ENCODE results near the gene LINC00237. TPM values are rescaled to one million over a fixed set of nuclear protein-coding genes. Genes with fewer than 3 reads are reported as not detected.

Gene LINC00237
- total and polyA plus RNA-seq, 2 donors from 2014 or later: not detected

- peaks cover 0 to 11% (median 7%) of the 10 kb centered on the region in 3 donors for H3K36me3 ChIP-seq (ENCODE audit: control insufficient read depth in 2 of 3, insufficient read depth in 3 of 3, low read length in 3 of 3)
- no peaks in the 10 kb centered on the region for H3K9me3 ChIP-seq (ENCODE audit: control insufficient read depth in 2 of 3, insufficient read depth in 1 of 3, low read length in 3 of 3)
- intact Hi-C loops (cut with DNase I): no loop called here
- H3K9ac ChIP-seq (ENCODE audit: low read length in 3 of 3): no peak overlapping the region
- FAIRE-seq (no peak), DNase-seq (no peak)
- no peaks in the 10 kb centered on the region for H3K27me3 ChIP-seq (ENCODE audit: control insufficient read depth, insufficient read depth, low read length)
- no peak overlapping the region for H3K27ac ChIP-seq (ENCODE audit: low read depth in 2 of 2, low read length in 2 of 2)
- no peak for TF ChIP-seq CTCF (IDR thresholded peaks at IDR 0.05; ENCODE audit: borderline replicate concordance, extremely low read depth, insufficient read depth)
- H3K4me1 ChIP-seq (ENCODE audit: control insufficient read depth in 2 of 3, insufficient read depth in 2 of 3, low read depth in 1 of 3, low read length in 3 of 3): no peaks in the 10 kb centered on the region
- H3K4me3 ChIP-seq (ENCODE audit: low read length in 3 of 3): no peak overlapping the region
Observed at GRCh38 chr20:21139881-21140566, 33.9 kb upstream of the LINC00237 start.

- FAIRE-seq: no peak
- DNase-seq: no peak
- Histone ChIP-seq H3K36me3 (ENCODE audit: control insufficient read depth in 2 of 3, insufficient read depth in 3 of 3, low read length in 3 of 3) (peaks cover 0 to 11% (median 7%) of the 10 kb centered on the region in 3 donors), H3K27me3 (ENCODE audit: control insufficient read depth, insufficient read depth, low read length) (no peaks in the 10 kb centered on the region), H3K27ac (ENCODE audit: low read depth in 2 of 2, low read length in 2 of 2) (no peak overlapping the region), H3K9ac (ENCODE audit: low read length in 3 of 3) (no peak overlapping the region), H3K4me3 (ENCODE audit: low read length in 3 of 3) (no peak overlapping the region), H3K9me3 (ENCODE audit: control insufficient read depth in 2 of 3, insufficient read depth in 1 of 3, low read length in 3 of 3) (no peaks in the 10 kb centered on the region), H3K4me1 (ENCODE audit: control insufficient read depth in 2 of 3, insufficient read depth in 2 of 3, low read depth in 1 of 3, low read length in 3 of 3) (no peaks in the 10 kb centered on the region)
- intact Hi-C loops (cut with DNase I): no loop called here
- TF ChIP-seq CTCF (IDR thresholded peaks at IDR 0.05; ENCODE audit: borderline replicate concordance, extremely low read depth, insufficient read depth): no peak
Observed at GRCh38 chr20:21137078-21137477, 30.9 kb upstream of the LINC00237 start.

GRCh38 chr20:21136015-21136732, 30.0 kb upstream of the LINC00237 start:
- Histone ChIP-seq H3K27ac (ENCODE audit: low read depth in 2 of 2, low read length in 2 of 2) (no peak overlapping the region), H3K9ac (ENCODE audit: low read length in 3 of 3) (no peak overlapping the region), H3K36me3 (ENCODE audit: control insufficient read depth in 2 of 3, insufficient read depth in 3 of 3, low read length in 3 of 3) (peaks cover 0 to 11% (median 5%) of the 10 kb centered on the region in 3 donors), H3K4me1 (ENCODE audit: control insufficient read depth in 2 of 3, insufficient read depth in 2 of 3, low read depth in 1 of 3, low read length in 3 of 3) (no peaks in the 10 kb centered on the region), H3K4me3 (ENCODE audit: low read length in 3 of 3) (no peak overlapping the region), H3K9me3 (ENCODE audit: control insufficient read depth in 2 of 3, insufficient read depth in 1 of 3, low read length in 3 of 3) (no peaks in the 10 kb centered on the region), H3K27me3 (ENCODE audit: control insufficient read depth, insufficient read depth, low read length) (no peaks in the 10 kb centered on the region)
- no peak for FAIRE-seq
- DNase-seq: no peak
- no peak for TF ChIP-seq CTCF (IDR thresholded peaks at IDR 0.05; ENCODE audit: borderline replicate concordance, extremely low read depth, insufficient read depth)
- intact Hi-C loops (cut with DNase I): no loop called here

Measured in kidney (tissue), 14 donors.